Glomerular visceral epithelial cell (primary cell): ENCODE data around the gene MFSD11.
"Not testable (repeated sequence)": the region's sequence is repeated elsewhere in the genome, so short reads cannot be mapped to it uniquely, and the experiment has no call there.

ENCODE experiments used
- DNase-seq: peaks from one replicate; pipeline ENCODE4 v3.0.0-alpha.2; 2016; ENCODE audit errors: extremely low spot score

Gene MFSD11

DNA sequence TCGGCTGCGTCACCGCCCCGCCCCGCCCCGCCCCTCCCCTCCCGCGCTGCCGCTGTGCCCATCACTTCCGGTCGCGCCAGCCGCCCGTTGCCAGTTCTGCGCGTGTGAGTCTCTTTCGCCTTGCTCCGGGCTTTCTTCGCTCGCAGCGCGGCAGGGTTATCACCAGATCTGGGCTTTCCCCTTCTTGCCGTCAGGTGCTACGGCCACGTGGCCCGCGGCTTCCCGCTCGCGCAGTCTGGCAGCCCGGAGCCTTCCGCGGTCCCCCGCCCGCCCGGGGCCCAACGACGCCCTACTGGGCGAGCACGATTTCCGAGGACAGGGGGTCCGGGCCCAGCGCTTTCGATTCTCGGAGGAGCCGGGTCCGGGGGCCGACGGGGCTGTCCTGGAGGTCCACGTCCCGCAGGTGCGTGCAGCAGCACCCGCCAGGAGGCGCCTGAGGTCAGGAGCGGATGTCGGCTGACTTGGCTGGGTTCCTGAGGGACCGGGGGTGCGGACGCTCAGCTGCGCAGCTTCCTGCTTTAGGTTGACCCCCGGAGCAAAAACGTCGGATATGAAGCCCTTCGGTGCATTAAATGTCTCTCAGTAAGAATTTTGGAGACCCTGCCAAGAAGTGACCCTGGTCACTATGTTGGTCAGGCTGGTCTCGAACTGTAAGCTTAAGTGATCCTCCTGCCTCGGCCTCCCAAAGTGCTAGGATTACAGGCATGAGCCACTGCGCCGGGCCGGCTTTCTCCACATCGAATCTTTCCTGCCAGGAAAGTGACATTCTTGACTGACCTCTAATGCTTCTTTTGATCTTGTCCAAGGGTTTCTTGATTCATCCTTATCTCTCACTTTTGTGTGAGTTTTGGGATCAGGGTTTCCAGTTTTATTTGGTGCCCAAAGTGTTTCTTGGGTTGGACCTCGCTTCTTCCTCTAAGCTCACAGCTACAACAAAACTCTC is 10.9 kb upstream of the MFSD11 start, which contains the start of gene METTL23:
Gene METTL23 (plus strand): TSS at position 64 of the 943 bp plus-strand sequence. CDS start 2,872 bp downstream, outside the sequence.
- DNase-seq, result peak; percentile 79

- DNase-seq, result peak; percentile 60
Measured at GRCh38 chr17:76727745-76728456, 10.0 kb upstream of the MFSD11 start.

- not testable (repeated sequence) for DNase-seq
Measured at GRCh38 chr17:76731800-76732733, 5.9 kb upstream of the MFSD11 start.

GRCh38 chr17:76732734-76733617 is 4.9 kb upstream of the MFSD11 start:
- peak; percentile 30 for DNase-seq

DNA sequence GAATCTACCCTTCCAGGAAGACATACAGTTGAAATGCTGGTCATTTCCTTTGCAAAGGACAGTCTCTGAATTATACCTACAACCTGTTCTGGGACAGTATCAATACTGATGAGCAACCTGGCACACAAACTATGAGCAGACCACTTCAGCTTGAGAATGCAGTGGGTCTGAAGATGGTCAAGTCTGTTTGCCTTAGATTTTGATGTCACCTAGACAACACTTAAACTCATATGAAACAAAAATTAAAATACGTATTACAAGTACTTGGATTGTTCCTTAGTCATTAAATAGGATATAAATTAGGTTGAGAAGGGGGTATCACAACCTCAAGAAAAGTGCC is 4.3 kb upstream of the MFSD11 start:
- no peak for DNase-seq

DNA sequence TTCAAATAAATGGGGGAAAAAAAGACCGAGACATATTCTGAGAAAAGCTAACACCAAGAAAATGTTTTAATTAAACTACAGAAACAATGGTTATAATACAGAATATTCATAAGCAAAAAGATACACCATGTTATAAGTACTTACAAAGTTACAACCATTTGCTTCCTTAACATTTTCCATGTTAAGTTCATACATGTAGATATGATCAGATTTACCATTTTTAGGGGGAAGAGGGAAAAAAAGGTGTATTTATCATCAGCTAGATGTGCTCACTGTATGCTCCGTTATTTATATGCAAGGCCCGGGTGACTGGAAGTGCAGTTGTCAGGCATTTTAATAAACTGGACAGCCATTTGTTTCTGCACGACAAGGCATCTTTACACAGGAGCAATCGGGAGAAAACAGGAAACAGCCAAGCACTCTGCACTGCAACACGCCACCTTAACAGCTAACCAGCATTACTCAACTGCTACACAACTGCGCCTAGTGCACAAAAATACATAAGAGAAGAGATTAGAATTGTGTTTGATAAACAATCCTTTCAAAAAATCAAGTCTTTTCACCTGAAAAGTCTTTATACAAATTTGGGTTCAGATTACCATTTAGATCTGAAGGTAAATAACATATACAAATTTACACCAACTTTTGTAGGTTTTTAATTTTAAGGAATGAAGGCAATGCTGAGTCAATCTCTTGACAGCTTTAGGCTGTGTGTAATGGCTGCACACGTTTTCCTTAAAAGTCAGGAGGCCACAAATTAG is 3.7 kb upstream of the MFSD11 start:
- DNase-seq, result peak; percentile 36

DNA sequence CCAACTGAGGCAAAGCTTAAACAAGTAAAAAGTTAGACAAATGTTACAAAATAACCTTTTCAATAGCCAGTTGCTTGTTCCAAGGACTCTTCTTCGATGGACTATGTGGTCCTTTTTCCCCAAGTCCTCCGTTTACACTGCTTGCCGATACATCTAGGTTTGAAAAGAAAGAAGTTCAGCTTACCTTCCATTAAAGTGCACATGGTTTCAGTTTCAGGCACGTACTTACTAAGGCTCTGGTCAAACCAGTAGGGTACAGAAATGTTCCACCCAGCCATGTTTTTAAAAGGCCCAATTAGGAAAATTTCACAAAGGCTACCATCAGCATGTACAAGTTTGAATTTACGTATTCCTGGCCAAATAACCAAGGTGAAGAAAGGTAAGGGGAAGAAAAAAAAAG is 2.9 kb upstream of the MFSD11 start:
- DNase-seq, result peak; percentile 43

- DNase-seq, result no peak
Measured at GRCh38 chr17:76735586-76736348, 2.2 kb upstream of the MFSD11 start.

GRCh38 chr17:76736349-76737081 is 1.4 kb upstream of the MFSD11 start:
- peak; percentile 57 for DNase-seq

- peak; percentile 100 for DNase-seq
Measured at GRCh38 chr17:76737082-76737675, 740 bp upstream of the MFSD11 start, which contains the start of gene SRSF2. TSS of gene SRSF2 (minus strand) at chr17:76737331. CDS start at chr17:76737160, 171 bp downstream.

DNA sequence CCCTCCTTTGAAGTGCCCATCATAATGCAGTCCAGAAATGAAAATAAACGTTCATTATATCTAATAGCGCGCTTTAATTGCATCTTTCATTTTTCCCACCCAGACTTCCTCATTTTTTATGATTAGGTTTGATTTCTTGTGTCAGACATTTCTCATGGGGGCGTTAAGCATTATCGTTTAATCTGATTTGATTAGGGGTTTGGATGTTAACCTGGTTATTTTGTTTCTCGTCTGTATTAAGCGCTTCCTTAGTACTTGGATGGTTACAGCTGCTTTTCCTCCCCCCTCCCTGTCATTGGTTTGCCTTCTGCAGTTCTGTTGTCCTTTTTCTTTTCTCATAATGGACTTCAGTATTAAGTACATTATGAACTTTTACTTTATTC is 540 bp downstream of the MFSD11 start:
- no peak for DNase-seq

- not testable (repeated sequence) for DNase-seq
Measured at GRCh38 chr17:76739568-76740115, 1.7 kb downstream of the MFSD11 start.

GRCh38 chr17:76740329-76741118 is 2.6 kb downstream of the MFSD11 start:
- no peak for DNase-seq

GRCh38 chr17:76742958-76743357 is 5.0 kb downstream of the MFSD11 start:
- DNase-seq, result no peak

GRCh38 chr17:76744747-76745146 is 6.8 kb downstream of the MFSD11 start:
- no peak for DNase-seq

- not testable (repeated sequence) for DNase-seq
Measured at GRCh38 chr17:76745785-76746184, 7.9 kb downstream of the MFSD11 start.
